Upper lobe of right lung (tissue), 1 donor: ENCODE measurements around the gene DIP2A. TPM values are rescaled to one million over a fixed set of nuclear protein-coding genes. Genes with fewer than 3 reads are reported as not detected.

Source experiments
- ATAC-seq: fragments of 200-7000 bp; cut with Tn5 transposase; one replicate; pipeline ENCODE4 v1.9.1; 2020; ENCODE audit warnings: mild to moderate bottlenecking, moderate library complexity
- DNase-seq: peaks from one replicate; pipeline ENCODE4 v3.0.0-alpha.2; 2020
- H3K27ac ChIP-seq: fragments of 200-600 bp; one replicate; pipeline ENCODE4 v1.8.0; 2022
- H3K27me3 ChIP-seq: fragments of 200-600 bp; one replicate; pipeline ENCODE4 v1.8.0; 2022; ENCODE audit warnings: mild to moderate bottlenecking
- H3K36me3 ChIP-seq: fragments of 200-600 bp; one replicate; pipeline ENCODE4 v1.8.0; 2022
- H3K4me1 ChIP-seq: fragments of 200-600 bp; one replicate; pipeline ENCODE4 v1.8.0; 2022
- H3K4me3 ChIP-seq: fragments of 200-600 bp; one replicate; pipeline ENCODE4 v1.8.0; 2022; ENCODE audit warnings: mild to moderate bottlenecking
- H3K9me3 ChIP-seq: fragments of 200-600 bp; one replicate; pipeline ENCODE4 v1.8.0; 2022
- intact Hi-C: fragments of 100-400 bp; cut with DNase I; formaldehyde crosslinking; loops from one replicate; pipeline ENCODE4 v1.11.0; 2022
- total RNA-seq: library from RNA; stranded (reverse); fragmentation: NEBNext Ultra II Directional; extraction: Animal tissue kit (Norgen Biotek cat#: 25700); gene quantifications from one replicate; pipeline ENCODE4 v1.2.1, GENCODE V29; 2021
- TF ChIP-seq, protein P1 (sequence below): fragments of 200-600 bp; IDR thresholded peaks from one replicate; pipeline ENCODE4 v1.8.0; 2022; ENCODE audit warnings: antibody characterized with exemption
- donor health status: DM: no; HTN: yes; CAD: no; lungs with severe emphysema.

The DIP2A gene
- total RNA-seq, 1 donor from 2014 or later = 35.6 TPM

GRCh38 chr21:46596201-46596600 lies 137.5 kb downstream of the DIP2A start:
- Histone ChIP-seq H3K27me3 (no peaks in the 10 kb centered on the region), H3K4me1 (peaks cover 5% of the 10 kb centered on the region), H3K4me3 (no peak overlapping the region), H3K9me3 (no peaks in the 10 kb centered on the region), H3K27ac (no peak overlapping the region), H3K36me3 (no peaks in the 10 kb centered on the region)
- TF ChIP-seq, protein P1, sequence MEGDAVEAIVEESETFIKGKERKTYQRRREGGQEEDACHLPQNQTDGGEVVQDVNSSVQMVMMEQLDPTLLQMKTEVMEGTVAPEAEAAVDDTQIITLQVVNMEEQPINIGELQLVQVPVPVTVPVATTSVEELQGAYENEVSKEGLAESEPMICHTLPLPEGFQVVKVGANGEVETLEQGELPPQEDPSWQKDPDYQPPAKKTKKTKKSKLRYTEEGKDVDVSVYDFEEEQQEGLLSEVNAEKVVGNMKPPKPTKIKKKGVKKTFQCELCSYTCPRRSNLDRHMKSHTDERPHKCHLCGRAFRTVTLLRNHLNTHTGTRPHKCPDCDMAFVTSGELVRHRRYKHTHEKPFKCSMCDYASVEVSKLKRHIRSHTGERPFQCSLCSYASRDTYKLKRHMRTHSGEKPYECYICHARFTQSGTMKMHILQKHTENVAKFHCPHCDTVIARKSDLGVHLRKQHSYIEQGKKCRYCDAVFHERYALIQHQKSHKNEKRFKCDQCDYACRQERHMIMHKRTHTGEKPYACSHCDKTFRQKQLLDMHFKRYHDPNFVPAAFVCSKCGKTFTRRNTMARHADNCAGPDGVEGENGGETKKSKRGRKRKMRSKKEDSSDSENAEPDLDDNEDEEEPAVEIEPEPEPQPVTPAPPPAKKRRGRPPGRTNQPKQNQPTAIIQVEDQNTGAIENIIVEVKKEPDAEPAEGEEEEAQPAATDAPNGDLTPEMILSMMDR = no peak
- DNase-seq (no peak), ATAC-seq (no peak)
- intact Hi-C loops = no loop called here

DNA sequence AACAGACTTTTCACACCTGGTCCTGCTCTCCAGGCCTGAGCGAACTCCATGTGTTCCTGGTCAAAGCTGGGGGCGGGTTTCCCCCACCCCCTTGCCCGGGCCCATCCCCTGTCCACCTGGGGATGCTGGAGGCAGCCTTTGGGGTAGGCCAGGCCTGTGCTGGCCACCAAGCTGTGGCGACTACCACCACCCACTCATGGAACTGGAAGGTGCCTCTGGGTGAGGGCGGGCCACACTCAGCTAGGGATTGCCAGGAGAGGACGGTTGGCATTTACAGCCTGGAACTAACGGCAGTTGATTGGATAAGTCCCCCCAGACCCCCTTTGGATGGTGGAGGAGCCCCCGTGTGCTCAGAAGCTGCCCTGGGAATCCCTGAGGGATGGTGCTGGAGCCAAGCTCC lies 138.3 kb downstream of the DIP2A start:
- intact Hi-C loops = no loop called here
- no peak for DNase-seq

DNA sequence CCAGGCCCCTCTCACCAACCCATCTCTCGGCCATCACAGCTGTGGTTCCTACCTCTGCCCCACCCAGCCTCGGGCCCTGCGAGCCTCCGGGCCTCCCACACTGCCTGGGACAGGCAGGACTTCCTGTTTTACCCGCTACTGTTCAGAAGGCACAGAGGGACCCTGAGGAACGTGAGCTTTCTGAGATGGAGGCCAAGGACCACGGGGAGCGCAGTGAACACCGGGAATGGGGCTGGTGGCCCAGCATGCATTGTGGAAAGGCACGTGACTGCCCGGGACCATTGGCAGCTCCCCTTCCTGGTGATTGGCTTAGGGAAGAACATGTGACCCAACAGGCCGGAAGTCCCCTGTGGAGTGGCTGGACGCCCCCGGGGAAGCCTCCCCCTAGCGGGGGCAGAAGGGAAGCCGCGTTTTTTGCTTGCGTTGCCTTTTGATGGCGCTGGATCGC lies 139.2 kb downstream of the DIP2A start:
- Histone ChIP-seq H3K4me1 (peaks cover 5% of the 10 kb centered on the region), H3K9me3 (no peaks in the 10 kb centered on the region), H3K27me3 (no peaks in the 10 kb centered on the region), H3K4me3 (no peak overlapping the region), H3K36me3 (no peaks in the 10 kb centered on the region), H3K27ac (no peak overlapping the region)
- TF ChIP-seq, protein P1 = no peak
- no peak for ATAC-seq
- intact Hi-C loops = no loop called here
- DNase-seq = no peak

More for the DNA sequence above, 138.3 kb downstream of the DIP2A start:
- H3K36me3 ChIP-seq = no peaks in the 10 kb centered on the region
- no peak overlapping the region for H3K27ac ChIP-seq
- no peaks in the 10 kb centered on the region for H3K27me3 ChIP-seq
- TF ChIP-seq, protein P1 = no peak
- ATAC-seq = no peak
- H3K4me1 ChIP-seq = peaks cover 5% of the 10 kb centered on the region
- no peaks in the 10 kb centered on the region for H3K9me3 ChIP-seq
- no peak overlapping the region for H3K4me3 ChIP-seq

DNA sequence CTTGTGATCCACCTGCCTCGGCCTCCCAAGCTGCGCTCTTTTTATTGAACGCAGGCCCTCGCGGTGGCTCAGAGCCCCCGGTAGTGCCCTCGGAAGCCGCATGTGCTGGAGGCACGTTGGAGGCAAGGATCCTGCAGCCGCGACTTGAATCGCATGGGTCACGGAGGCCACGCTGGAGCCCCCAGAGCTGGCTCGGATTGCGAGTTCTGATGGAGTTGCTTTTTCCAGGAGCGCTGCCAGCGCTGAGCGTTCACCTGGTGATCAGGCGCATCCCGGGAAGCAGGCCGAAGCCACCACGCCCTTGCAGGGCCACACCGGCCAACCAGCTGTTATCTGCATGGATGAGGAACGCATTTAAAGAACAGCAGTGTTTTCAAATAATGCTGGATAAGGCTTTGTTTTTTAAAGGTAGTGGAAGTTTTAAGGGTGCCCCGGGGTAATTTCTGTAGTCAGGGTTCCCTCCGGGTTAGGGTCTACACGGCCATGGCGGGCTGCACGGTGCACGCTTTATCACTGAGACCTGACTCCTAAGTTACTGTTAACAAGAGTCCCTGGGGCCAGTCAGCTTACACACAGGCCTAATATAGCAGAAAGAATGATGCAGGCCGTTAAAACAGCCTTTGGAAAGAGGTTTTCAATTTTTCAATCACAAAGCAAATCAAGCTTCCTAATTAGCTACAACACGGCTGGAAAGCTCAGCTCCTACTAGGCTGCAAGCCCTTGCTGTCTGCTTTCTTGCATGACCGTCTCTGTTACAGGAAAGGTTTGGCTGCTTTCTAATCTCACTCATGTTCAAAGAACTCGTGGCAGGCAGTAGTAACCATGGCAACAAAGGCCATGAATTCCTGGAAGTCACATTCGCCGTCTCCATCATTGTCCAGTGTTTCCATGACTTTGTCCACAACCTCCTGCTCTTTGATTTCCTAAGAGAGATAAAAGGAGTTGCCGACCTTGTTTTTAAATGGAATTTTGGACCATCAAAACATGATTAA lies 140.2 kb downstream of the DIP2A start:
- H3K9me3 ChIP-seq = no peaks in the 10 kb centered on the region
- peaks cover 5% of the 10 kb centered on the region for H3K4me1 ChIP-seq
- ATAC-seq (no peak), DNase-seq (no peak)
- H3K4me3 ChIP-seq = no peak overlapping the region
- no peaks in the 10 kb centered on the region for H3K27me3 ChIP-seq
- H3K36me3 ChIP-seq = no peaks in the 10 kb centered on the region
- TF ChIP-seq, protein P1 = no peak
- intact Hi-C loops = no loop called here
- H3K27ac ChIP-seq = no peak overlapping the region

DNA sequence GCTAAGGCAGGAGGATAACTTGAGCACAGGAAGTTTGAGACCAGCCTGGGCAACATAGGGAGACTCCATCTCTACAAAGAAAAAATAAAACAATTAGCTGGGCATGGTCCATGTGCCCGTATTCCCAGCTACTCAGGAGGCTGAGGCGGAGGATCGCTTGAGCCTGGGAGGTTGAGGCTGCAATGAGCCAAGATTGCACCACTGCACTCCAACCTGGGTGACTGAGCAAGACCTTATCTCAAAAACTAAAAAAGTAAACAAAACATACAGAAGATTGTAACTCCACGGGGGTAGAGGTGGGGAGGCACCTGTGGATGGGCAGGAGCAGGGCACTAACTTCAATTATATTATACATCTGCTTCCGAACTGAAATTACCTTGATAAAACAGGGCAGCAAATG lies 141.6 kb downstream of the DIP2A start:
- Histone ChIP-seq H3K9me3 (no peaks in the 10 kb centered on the region), H3K36me3 (no peaks in the 10 kb centered on the region), H3K4me1 (peaks cover 5% of the 10 kb centered on the region), H3K27ac (no peak overlapping the region), H3K4me3 (no peak overlapping the region), H3K27me3 (no peaks in the 10 kb centered on the region)
- intact Hi-C loops = no loop called here
- TF ChIP-seq, protein P1 = no peak
- ATAC-seq (no peak), DNase-seq (no peak)
